Breast epithelium (tissue), 3 donors: Measurements from ENCODE around the gene CYP2A6.

Experiments used
- CTCF ChIP-seq, 3 donors: fragments of 450-650 bp; IDR thresholded peaks; one replicate each; pipeline ENCODE4 v1.5.1; 2016 to 2017; ENCODE audit warnings: antibody characterized with exemption in 3 of 3, mild to moderate bottlenecking in 3 of 3, moderate library complexity in 3 of 3
- POLR2A ChIP-seq: fragments of 450-650 bp; IDR thresholded peaks from one replicate; pipeline ENCODE4 v1.6.1; 2016; ENCODE audit warnings: antibody characterized with exemption, mild to moderate bottlenecking, moderate library complexity

GRCh38 chr19:40810160-40810559 lies 40.1 kb downstream of the CYP2A6 start:
- TF ChIP-seq CTCF (IDR thresholded peaks at IDR 0.05) (no peak), POLR2A (no peak)
